Parathyroid adenoma (tissue), 2 donors: ENCODE results near the gene FYB2.

ENCODE experiments used
- H2AFZ ChIP-seq: fragments of 300-600 bp; sonication (generic); one replicate; pipeline ENCODE4 v1.7.0; 2017; ENCODE audit warnings: antibody characterized with exemption, mild to moderate bottlenecking
- H3K27ac ChIP-seq: fragments of 300-600 bp; sonication (generic); one replicate; pipeline ENCODE4 v1.7.0; 2017
- H3K27me3 ChIP-seq: fragments of 300-600 bp; sonication (generic); one replicate; pipeline ENCODE4 v1.7.0; 2017; ENCODE audit warnings: low read length; ENCODE audit not compliant: control insufficient read depth, insufficient read depth
- H3K36me3 ChIP-seq: fragments of 300-600 bp; sonication (generic); one replicate; pipeline ENCODE4 v1.7.0; 2017; ENCODE audit warnings: low read length; ENCODE audit not compliant: control insufficient read depth, insufficient read depth
- H3K4me1 ChIP-seq: fragments of 300-600 bp; sonication (generic); one replicate; pipeline ENCODE4 v1.7.0; 2017; ENCODE audit warnings: control low read depth
- H3K4me2 ChIP-seq: fragments of 300-600 bp; sonication (generic); one replicate; pipeline ENCODE4 v1.7.0; 2017; ENCODE audit warnings: low read length
- H3K4me3 ChIP-seq: fragments of 300-600 bp; sonication (generic); one replicate; pipeline ENCODE4 v1.7.0; 2017; ENCODE audit warnings: low read depth, low read length
- H3K79me2 ChIP-seq: fragments of 300-600 bp; sonication (generic); one replicate; pipeline ENCODE4 v1.7.0; 2017; ENCODE audit warnings: control low read depth
- H3K9ac ChIP-seq: fragments of 300-600 bp; sonication (generic); one replicate; pipeline ENCODE4 v1.7.0; 2017; ENCODE audit warnings: mild to moderate bottlenecking
- H3K9me3 ChIP-seq: fragments of 300-600 bp; sonication (generic); one replicate; pipeline ENCODE4 v1.7.0; 2017; ENCODE audit warnings: low read length; ENCODE audit not compliant: control insufficient read depth
- TF ChIP-seq, protein P1 (sequence below): fragments of 300-600 bp; sonication (generic); IDR thresholded peaks from one replicate; pipeline ENCODE4 v1.7.0; 2017; ENCODE audit warnings: antibody characterized with exemption, mild to moderate bottlenecking
- donor health status: primary hyperparathyroidism.

The FYB2 gene

DNA sequence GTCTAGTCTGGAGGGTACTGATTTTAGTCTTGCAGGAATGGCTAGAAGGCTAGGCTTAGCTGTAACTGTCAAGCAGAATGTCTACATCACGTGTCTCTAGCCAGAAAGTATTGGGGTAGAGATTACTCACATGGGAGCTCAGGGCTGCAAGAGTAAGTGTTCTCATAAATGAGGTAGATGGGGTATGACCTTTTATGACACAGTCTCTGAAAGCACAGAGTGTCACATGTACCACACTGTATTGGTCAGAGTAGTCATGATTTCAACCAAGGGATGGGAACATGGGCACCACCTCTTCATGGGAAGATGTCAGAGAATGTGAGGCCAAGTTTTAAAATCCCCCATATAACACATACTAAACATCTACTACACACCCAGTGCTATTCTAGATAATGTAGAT lies 2.9 kb downstream of the FYB2 start:
- no peaks in the 10 kb centered on the region for H3K4me1 ChIP-seq
- H3K9me3 ChIP-seq = no peaks in the 10 kb centered on the region
- no peak overlapping the region for H3K4me3 ChIP-seq
- no peaks in the 10 kb centered on the region for H3K79me2 ChIP-seq
- H3K4me2 ChIP-seq = no peak overlapping the region
- no peaks in the 10 kb centered on the region for H3K27me3 ChIP-seq
- no peaks in the 10 kb centered on the region for H3K36me3 ChIP-seq
- H2AFZ ChIP-seq = no peak overlapping the region
- H3K9ac ChIP-seq = no peak overlapping the region
- H3K27ac ChIP-seq = no peak overlapping the region
- TF ChIP-seq, protein P1, sequence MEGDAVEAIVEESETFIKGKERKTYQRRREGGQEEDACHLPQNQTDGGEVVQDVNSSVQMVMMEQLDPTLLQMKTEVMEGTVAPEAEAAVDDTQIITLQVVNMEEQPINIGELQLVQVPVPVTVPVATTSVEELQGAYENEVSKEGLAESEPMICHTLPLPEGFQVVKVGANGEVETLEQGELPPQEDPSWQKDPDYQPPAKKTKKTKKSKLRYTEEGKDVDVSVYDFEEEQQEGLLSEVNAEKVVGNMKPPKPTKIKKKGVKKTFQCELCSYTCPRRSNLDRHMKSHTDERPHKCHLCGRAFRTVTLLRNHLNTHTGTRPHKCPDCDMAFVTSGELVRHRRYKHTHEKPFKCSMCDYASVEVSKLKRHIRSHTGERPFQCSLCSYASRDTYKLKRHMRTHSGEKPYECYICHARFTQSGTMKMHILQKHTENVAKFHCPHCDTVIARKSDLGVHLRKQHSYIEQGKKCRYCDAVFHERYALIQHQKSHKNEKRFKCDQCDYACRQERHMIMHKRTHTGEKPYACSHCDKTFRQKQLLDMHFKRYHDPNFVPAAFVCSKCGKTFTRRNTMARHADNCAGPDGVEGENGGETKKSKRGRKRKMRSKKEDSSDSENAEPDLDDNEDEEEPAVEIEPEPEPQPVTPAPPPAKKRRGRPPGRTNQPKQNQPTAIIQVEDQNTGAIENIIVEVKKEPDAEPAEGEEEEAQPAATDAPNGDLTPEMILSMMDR = no peak

DNA sequence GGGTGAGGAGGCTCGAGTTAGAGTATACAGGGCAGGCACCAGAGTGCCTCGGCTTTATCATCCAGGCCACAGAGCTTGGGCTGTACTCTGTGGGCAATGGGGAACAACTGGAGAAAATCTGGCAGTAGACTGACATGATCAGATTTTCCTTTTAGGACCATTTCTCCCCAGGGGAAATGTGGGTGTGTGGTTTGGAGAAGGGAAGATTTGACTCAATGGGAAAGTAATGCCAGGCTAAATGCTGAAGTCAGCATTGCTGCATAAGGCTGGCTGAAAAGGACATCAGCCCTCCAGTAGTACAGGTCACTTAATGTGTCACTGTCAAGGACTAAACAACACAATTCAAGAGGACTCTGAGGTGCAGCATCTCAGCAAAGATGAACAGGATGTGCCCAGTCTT lies 5.0 kb downstream of the FYB2 start:
- Histone ChIP-seq H3K9ac (no peak overlapping the region), H3K36me3 (no peaks in the 10 kb centered on the region), H3K27ac (no peak overlapping the region), H3K4me2 (no peak overlapping the region), H3K79me2 (no peaks in the 10 kb centered on the region), H3K9me3 (no peaks in the 10 kb centered on the region), H3K4me1 (no peaks in the 10 kb centered on the region), H3K27me3 (no peaks in the 10 kb centered on the region), H3K4me3 (no peak overlapping the region), H2AFZ (no peak overlapping the region)
- TF ChIP-seq, protein P1 = no peak

DNA sequence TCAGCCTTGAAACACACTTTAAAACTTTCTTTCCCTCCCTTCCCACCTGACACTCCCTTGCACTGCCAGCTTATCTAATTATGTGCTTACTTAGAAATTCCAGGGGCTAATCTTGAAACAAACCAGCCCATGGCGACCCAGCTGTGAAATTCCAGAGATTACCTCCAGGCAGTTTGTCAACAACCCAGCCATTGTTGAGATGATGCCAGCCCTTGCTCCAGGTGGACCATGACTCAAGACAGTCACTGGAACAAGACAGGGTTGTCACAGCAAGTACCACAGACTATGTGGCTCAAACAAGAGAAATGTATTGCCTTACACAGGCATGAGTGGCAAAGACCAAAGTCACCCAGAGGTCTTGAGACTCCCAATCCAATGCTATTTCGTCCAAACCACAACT lies 7.9 kb downstream of the FYB2 start:
- no peaks in the 10 kb centered on the region for H3K27me3 ChIP-seq
- no peaks in the 10 kb centered on the region for H3K4me1 ChIP-seq
- no peaks in the 10 kb centered on the region for H3K9me3 ChIP-seq
- H3K4me2 ChIP-seq = peak overlapping the region; percentile 50
- H3K4me3 ChIP-seq = peak overlapping the region; percentile 23
- TF ChIP-seq, protein P1 = no peak
- no peaks in the 10 kb centered on the region for H3K79me2 ChIP-seq
- H3K9ac ChIP-seq = no peak overlapping the region
- H3K36me3 ChIP-seq = no peaks in the 10 kb centered on the region
- H3K27ac ChIP-seq = peak overlapping the region; percentile 54
- H2AFZ ChIP-seq = no peak overlapping the region

DNA sequence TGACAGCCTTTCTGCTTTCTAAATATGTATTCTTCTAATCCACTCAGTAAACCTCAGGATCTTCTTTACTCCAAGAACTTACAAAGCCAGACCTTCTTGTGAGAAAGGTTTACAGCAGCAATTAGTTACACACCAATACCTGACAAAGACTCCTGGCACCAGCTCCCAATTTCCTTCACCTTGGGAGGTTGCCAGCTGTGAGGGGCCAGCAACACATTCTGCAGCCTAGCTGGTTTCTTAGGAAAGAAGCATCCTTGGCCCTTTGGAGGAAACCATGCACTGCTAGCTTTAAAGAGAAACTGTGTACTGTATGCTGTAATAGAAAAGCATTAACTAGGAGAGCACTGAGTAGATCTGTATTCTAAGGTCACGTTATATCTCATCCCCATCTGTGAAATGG lies 10.8 kb downstream of the FYB2 start:
- TF ChIP-seq, protein P1 = no peak
- H3K9ac ChIP-seq = no peak overlapping the region
- H2AFZ ChIP-seq = no peak overlapping the region
- H3K9me3 ChIP-seq = no peaks in the 10 kb centered on the region
- no peaks in the 10 kb centered on the region for H3K79me2 ChIP-seq
- H3K4me2 ChIP-seq = peak overlapping the region; percentile 9
- no peak overlapping the region for H3K27ac ChIP-seq
- no peaks in the 10 kb centered on the region for H3K4me1 ChIP-seq
- no peaks in the 10 kb centered on the region for H3K27me3 ChIP-seq
- no peak overlapping the region for H3K4me3 ChIP-seq
- H3K36me3 ChIP-seq = no peaks in the 10 kb centered on the region

DNA sequence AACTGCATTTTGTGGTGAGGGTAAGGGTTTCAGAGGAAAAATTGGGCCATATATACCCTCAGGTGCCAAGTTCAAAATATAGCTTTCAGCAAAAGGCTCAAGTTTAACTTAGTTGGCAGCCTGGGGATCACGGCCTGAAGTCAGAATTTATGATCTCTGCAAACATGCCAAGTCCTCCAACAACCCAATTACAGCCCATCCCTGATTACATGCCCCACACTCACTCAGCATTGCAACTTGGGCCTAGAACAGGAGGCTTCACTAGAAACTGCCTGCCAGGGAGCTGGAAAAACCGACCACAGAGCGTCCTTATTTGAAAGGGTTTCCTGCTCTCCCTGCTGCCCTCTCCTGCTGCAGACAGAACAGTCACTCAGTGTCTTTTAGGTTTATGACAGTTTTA lies 12.4 kb downstream of the FYB2 start:
- no peaks in the 10 kb centered on the region for H3K36me3 ChIP-seq
- H3K79me2 ChIP-seq = no peaks in the 10 kb centered on the region
- no peaks in the 10 kb centered on the region for H3K27me3 ChIP-seq
- H3K9ac ChIP-seq = no peak overlapping the region
- H3K27ac ChIP-seq = no peak overlapping the region
- H2AFZ ChIP-seq = no peak overlapping the region
- TF ChIP-seq, protein P1 = no peak
- no peaks in the 10 kb centered on the region for H3K9me3 ChIP-seq
- no peak overlapping the region for H3K4me3 ChIP-seq
- peak overlapping the region; percentile 9 for H3K4me2 ChIP-seq
- no peaks in the 10 kb centered on the region for H3K4me1 ChIP-seq
